Measurements from ENCODE around the gene CHMP4A. TPM values are rescaled to one million over a fixed set of nuclear protein-coding genes. Genes with fewer than 3 reads are reported as not detected.
A peak's percentile ranks its signal among the peaks of the same experiment; 100 is the strongest.

The CHMP4A gene
- total and polyA plus RNA-seq, 9 of the 15 experiments (the other 6 are each of a cell fraction or from before 2014, with no cell fraction given): 28.8 to 104 (median 52.7) TPM

DNA sequence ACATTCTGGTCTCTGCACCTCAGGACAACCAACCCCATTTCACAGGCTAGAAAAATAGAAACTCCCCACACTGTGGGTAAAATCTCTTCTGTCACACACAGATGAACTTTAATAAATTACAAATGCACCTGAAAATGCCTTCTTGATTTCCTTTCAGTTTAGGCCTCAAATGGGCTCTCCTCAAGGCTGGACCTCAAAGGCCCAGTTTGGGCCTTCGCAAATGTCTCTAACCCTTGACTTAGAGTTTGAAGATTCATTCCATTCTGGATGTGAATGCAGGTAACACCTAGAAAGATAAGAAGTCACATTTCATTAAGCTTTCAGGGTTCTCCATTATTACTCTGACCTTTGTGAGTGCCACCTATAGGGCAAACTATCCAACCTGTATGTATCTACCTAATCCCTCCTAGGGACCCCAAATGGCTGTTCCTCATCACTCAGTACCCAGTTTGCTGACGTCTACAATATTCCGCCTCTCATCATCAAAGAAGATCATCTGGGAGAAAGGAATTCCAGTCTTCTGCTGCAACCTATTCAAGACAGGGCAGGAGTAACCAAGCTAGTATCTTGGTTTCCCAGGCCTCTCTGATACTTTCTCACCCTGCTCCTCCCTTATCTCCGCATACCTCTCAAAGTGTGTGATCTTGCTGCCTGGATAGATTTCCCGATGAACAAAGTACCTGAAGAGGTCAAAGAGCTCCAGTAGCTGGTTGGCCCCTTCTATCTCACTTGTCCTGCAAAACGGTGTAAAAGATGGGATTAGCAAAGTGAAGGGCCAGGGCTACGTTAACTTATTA, 776 bp upstream of the CHMP4A start:
- CTCF ChIA-PET (ENCODE audit: low intra/inter-chr PET ratio): no interaction called here
- Histone ChIP-seq H4K20me1 (replicated peaks; ENCODE audit: control insufficient read depth, insufficient read depth, low read length) (no peaks in the 10 kb centered on the region), H3K4me1 (replicated peaks in 1 of 2; ENCODE audit: control insufficient read depth in 2 of 2, insufficient read depth in 2 of 2, low read length in 2 of 2) (peaks cover 4 to 11% of the 10 kb centered on the region in 2 experiments; a peak in 4 of 5 replicates), H3K9me1 (ENCODE audit: control insufficient read depth, insufficient read depth, low read length) (no peaks in the 10 kb centered on the region), H3K4me3 (peak overlapping the region; percentile 85), H3K36me3 (ENCODE audit: control insufficient read depth, insufficient read depth, low read length) (peaks cover 40% of the 10 kb centered on the region; the same call in 2 of the 3 replicates), H3K4me2 (ENCODE audit: insufficient read depth, low read length) (peak overlapping the region; percentile 94), H3K9me3 (replicated peaks; ENCODE audit: control insufficient read depth, insufficient read depth, low read depth, low read length) (no peaks in the 10 kb centered on the region), H3K27me3 (ENCODE audit: control insufficient read depth in 2 of 2, insufficient read depth in 2 of 2, low read length in 2 of 2) (no peaks in the 10 kb centered on the region), H2AFZ (ENCODE audit: low read depth, low read length) (peak overlapping the region; percentile 94), H3K9ac (ENCODE audit: insufficient read depth in 1 of 2, low read depth in 2 of 2, low read length in 2 of 2) (peak overlapping the region; percentile 95 to 96; a peak in 3 of 4 replicates), H3K27ac (ENCODE audit: extremely low read depth, low read depth, low read length) (peak overlapping the region; percentile 98), H3K79me2 (ENCODE audit: control insufficient read depth, insufficient read depth, low read length) (peaks cover 26% of the 10 kb centered on the region)
- ATAC-seq (no peak), DNase-seq (ENCODE audit: extremely low read depth in 1 of 4, low spot score in 3 of 4) (no peak), FAIRE-seq (no peak)
- POLR2A ChIA-PET: interaction anchor here (0.5 to 3.6 kb wide), 12 partner anchors 10 to 279 kb away, joined by 3 to 21 read pairs (median 3); partner anchors contain the start of genes CIDEB, DCAF11 and TM9SF1
- TF ChIP-seq CBFA2T3 (IDR thresholded peaks at IDR 0.05): peak; percentile 40
- peak; percentile 45 for TF ChIP-seq ZFX (CRISPR knock-in tag; IDR thresholded peaks at IDR 0.05)
- 0 out of 2 replicates have a peak, but pooled peaks have one; percentile 28 for TF ChIP-seq ZNF316 (IDR thresholded peaks at IDR 0.05)
- no peak for TF ChIP-seq TRIM28 (IDR thresholded peaks at IDR 0.05)
- intact Hi-C loops (cut with micrococcal nuclease) (no loop called here), in situ Hi-C loops (cut with MboI) (no loop called here)
- 46% methylated on average over 7 of the region's 7 CpGs for WGBS (ENCODE audit: insufficient coverage, low coverage, missing lambda C conversion rate)
- BruUV-seq (replicated peaks): TSS peak; percentile 96

GRCh38 chr14:24211311-24211710, 2.0 kb downstream of the CHMP4A start:
- intact Hi-C loops (cut with micrococcal nuclease) (no loop called here), in situ Hi-C loops (cut with MboI) (no loop called here)
- BruUV-seq (replicated peaks): no TSS peak
- FAIRE-seq (no peak), DNase-seq (ENCODE audit: extremely low read depth in 1 of 4, low spot score in 3 of 4) (no peak), ATAC-seq (no peak)
- no peaks in the 10 kb centered on the region for H3K9me1 ChIP-seq (ENCODE audit: control insufficient read depth, insufficient read depth, low read length)
- ChIA-PET POLR2A (interaction anchor here (1.1 to 1.3 kb wide), 2 partner anchors 16 to 22 kb away, joined by 3 to 4 read pairs; no protein-coding TSS in a partner anchor), CTCF (ENCODE audit: low intra/inter-chr PET ratio) (no interaction called here)
- H3K27ac ChIP-seq (ENCODE audit: extremely low read depth, low read depth, low read length): no peak overlapping the region
- H3K4me3 ChIP-seq: no peak overlapping the region
- no peaks in the 10 kb centered on the region for H4K20me1 ChIP-seq (replicated peaks; ENCODE audit: control insufficient read depth, insufficient read depth, low read length)
- H3K36me3 ChIP-seq (ENCODE audit: control insufficient read depth, insufficient read depth, low read length): peaks cover 55% of the 10 kb centered on the region; the same call in 2 of the 3 replicates
- peaks cover 12 to 23% of the 10 kb centered on the region in 2 experiments for H3K4me1 ChIP-seq (replicated peaks in 1 of 2; ENCODE audit: control insufficient read depth in 2 of 2, insufficient read depth in 2 of 2, low read length in 2 of 2)
- no peaks in the 10 kb centered on the region for H3K27me3 ChIP-seq (ENCODE audit: control insufficient read depth in 2 of 2, insufficient read depth in 2 of 2, low read length in 2 of 2)
- 0 out of 4 replicates have a peak overlapping the region, but pooled peaks of 1 of the 2 experiments have one; percentile 9 for H3K9ac ChIP-seq (ENCODE audit: insufficient read depth in 1 of 2, low read depth in 2 of 2, low read length in 2 of 2)
- no peaks in the 10 kb centered on the region for H3K9me3 ChIP-seq (replicated peaks; ENCODE audit: control insufficient read depth, insufficient read depth, low read depth, low read length)
- WGBS (ENCODE audit: insufficient coverage, low coverage, missing lambda C conversion rate): 93% methylated on average over 6 of the region's 6 CpGs
- no peak overlapping the region for H2AFZ ChIP-seq (ENCODE audit: low read depth, low read length)
- peaks cover 26% of the 10 kb centered on the region for H3K79me2 ChIP-seq (ENCODE audit: control insufficient read depth, insufficient read depth, low read length)
- no peak overlapping the region for H3K4me2 ChIP-seq (ENCODE audit: insufficient read depth, low read length)
- TF ChIP-seq MAFK (IDR thresholded peaks at IDR 0.05; ENCODE audit: low read length): no peak
- no peak for TF ChIP-seq ILF3 (IDR thresholded peaks at IDR 0.05; ENCODE audit: borderline replicate concordance)
- TF ChIP-seq HOXB6 (CRISPR knock-in tag; IDR thresholded peaks at IDR 0.05; ENCODE audit: borderline replicate concordance): no peak
- no peak for TF ChIP-seq SMARCA5 (IDR thresholded peaks at IDR 0.05)
- no peak for TF ChIP-seq ZNF277 (CRISPR knock-in tag; IDR thresholded peaks at IDR 0.05; ENCODE audit: borderline replicate concordance)
- no peak for TF ChIP-seq NR1H2 (CRISPR knock-in tag; IDR thresholded peaks at IDR 0.05)
- TF ChIP-seq TGIF2 (CRISPR knock-in tag; IDR thresholded peaks at IDR 0.05): no peak
- TF ChIP-seq TOE1 (IDR thresholded peaks at IDR 0.05; ENCODE audit: borderline replicate concordance): no peak
- TF ChIP-seq TOE1 (CRISPR knock-in tag; IDR thresholded peaks at IDR 0.05; ENCODE audit: borderline replicate concordance, low read depth): no peak
- TF ChIP-seq, protein P1, sequence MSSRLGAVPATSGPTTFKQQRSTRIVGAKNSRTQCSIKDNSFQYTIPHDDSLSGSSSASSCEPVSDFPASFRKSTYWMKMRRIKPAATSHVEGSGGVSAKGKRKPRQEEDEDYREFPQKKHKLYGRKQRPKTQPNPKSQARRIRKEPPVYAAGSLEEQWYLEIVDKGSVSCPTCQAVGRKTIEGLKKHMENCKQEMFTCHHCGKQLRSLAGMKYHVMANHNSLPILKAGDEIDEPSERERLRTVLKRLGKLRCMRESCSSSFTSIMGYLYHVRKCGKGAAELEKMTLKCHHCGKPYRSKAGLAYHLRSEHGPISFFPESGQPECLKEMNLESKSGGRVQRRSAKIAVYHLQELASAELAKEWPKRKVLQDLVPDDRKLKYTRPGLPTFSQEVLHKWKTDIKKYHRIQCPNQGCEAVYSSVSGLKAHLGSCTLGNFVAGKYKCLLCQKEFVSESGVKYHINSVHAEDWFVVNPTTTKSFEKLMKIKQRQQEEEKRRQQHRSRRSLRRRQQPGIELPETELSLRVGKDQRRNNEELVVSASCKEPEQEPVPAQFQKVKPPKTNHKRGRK (tag; IDR thresholded peaks at IDR 0.05): no peak

Measured in K562 (cell line).